Hypothalamus (tissue), 51 donors: ENCODE results near the gene PRKAR2B.
"Not testable (repeated sequence)": the region's sequence is repeated elsewhere in the genome, so short reads cannot be mapped to it uniquely, and the experiment has no call there.

Source experiments
- DNase-seq, 51 donors: peaks; one replicate each; lab custom pipeline; 2025; lab: John Stamatoyannopoulos, UW

PRKAR2B gene

DNA sequence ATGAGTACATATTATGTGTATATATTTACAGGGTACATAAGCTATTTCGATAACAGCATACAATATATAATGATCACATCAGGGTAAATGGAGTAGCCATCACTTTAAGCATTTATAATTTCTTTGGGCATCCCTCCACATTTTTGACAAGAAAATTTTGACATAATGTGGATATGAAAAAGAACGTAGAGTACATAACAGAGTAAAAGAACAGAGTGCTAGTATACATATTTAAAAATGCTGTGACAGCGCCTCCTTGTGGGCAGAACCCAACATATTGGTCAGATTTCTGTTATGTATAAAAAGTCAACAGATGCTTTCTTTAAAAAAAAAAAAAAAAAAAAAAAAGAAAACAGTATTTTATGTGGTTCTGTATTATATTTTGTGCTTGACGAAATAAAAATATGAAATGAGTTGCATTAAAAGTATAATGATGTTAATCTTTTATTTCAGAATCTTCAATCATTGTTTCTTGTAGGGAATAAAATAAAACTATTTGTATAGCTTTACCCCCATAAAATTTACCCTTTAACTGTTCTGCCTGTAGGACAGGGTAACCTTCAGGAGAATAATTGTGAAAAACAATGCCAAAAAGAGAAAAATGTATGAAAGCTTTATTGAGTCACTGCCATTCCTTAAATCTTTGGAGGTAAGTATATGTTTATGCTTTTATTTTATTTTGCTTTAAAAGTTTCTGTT lies 106.0 kb downstream of the PRKAR2B start:
- DNase-seq, result peak in 31 of 51 donors; percentile 1 to 82 (median 27)

DNA sequence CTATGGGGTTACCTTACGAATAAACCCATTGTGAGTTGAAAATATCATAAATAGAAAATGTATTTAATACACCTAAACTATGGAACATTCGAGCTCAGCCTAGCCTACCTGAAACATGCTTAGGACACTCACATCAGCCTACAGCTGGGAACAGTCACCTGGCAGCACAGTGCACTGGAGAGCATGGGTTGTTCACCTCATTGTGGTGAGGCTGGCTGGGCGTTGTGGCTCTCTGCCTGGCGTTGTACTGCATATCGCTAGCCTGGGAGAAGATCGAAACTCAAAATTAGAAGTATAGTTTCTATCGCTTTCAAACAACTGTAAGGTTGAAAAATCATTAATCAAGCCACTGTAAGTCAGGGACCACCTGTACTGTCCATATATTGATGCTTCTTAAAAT lies 107.0 kb downstream of the PRKAR2B start:
- DNase-seq, result no peak

DNA sequence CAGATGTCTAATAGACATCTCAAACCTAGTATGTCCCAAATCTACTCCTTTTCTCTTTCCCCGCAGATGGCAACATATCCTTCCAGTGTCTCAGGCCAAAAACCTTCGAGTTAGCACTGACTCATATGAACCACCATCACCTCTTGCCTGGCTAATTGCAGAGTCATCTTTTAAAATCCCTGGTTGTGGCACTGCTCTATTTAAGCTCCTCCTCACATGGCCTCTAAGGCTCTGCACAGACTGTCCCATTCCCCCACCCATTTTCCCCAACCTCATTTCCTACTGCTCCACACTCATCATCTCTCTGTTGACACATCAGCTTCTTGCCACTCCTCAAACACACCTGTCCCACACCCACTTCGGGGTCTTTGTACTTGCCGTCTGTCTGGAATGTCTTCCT lies 107.5 kb downstream of the PRKAR2B start:
- no peak for DNase-seq

DNA sequence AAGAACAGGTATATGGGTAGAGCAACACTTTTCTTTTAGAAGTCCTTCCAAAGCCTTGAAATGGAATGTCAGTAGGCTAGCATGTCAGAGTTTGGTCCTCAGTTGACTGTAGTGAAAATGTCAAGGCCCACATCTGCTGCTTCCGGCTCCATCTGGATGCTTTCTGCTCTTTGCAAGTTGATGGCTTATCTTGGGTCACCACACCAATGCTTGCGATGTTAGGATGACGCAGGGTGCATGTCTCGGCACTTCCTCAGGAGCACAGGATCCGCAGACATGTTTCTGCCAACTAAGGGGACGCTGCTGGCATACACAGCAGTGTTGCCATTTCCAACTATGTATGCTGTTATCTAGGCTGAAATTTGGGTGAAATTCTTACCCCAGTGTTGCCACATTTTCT lies 110.3 kb downstream of the PRKAR2B start:
- DNase-seq, result no peak

DNA sequence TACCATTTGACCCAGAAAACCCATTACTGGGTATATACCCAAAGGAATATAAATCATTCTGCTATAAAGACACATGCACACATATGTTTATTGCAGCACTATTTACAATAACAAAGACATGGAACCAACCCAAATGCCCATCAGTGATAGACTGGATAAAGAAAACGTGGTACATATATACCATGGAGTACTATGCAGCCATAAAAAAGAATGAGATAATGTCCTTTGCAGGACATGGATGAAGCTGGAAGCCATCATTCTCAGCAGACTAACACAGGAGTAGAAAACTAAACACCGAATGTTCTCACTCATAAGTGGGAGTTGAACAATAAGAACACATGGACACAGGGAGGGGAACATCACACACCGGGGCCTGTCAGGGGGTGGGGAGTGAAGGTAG lies 111.2 kb downstream of the PRKAR2B start:
- DNase-seq, result not testable (repeated sequence)

DNA sequence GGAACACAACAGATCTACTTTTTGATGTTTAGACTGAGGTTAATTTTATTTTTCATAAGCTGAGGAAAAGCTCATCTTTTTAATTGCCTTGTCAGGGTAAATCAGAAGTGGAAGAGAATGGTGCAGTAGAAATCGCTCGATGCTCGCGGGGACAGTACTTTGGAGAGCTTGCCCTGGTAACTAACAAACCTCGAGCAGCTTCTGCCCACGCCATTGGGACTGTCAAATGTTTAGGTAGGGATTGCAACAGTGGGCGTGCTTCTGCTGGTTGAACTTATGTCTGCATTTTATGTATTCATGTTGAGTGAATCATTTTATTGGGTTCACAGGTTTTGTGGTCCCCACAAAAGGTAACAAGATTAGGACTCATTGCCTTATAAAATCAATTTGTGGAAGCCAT lies 112.6 kb downstream of the PRKAR2B start:
- DNase-seq, result no peak

DNA sequence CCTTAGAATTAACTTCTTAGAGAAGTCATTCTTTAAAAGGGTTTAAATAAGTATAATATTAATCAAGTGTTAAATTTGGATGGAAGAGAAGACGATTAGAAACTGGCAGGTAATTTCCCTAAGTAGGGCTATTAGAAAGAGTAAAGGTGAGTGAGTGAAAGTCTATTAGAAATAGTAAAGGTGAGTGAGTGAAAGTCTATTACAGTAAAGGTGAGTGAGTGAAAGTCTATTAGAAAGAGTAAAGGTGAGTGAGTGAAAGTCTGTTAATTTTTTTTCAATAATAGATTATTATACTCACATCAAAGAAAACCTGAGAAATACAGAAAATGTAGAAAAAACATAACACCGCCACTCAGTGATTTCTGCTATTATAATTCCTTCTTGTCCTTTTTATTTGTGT lies 113.5 kb downstream of the PRKAR2B start:
- no peak for DNase-seq

DNA sequence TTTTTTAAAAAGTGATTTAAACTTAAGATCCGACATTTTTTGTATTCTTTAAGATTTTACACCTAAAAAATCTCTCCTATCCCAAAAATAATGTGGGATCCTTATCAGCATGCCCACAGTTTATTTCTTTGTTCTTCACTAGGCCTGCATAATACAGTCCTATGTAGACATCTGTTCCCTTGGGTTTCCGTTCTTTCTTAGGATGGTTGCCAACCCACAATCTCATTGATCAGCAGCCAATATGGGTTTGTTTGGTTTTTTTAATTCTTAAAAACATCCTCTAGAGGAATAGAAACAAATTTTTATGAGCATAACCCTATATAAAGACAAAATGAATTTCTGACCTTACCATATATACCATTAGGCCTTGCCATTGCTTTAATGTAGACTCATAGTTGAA lies 115.9 kb downstream of the PRKAR2B start:
- no peak for DNase-seq

DNA sequence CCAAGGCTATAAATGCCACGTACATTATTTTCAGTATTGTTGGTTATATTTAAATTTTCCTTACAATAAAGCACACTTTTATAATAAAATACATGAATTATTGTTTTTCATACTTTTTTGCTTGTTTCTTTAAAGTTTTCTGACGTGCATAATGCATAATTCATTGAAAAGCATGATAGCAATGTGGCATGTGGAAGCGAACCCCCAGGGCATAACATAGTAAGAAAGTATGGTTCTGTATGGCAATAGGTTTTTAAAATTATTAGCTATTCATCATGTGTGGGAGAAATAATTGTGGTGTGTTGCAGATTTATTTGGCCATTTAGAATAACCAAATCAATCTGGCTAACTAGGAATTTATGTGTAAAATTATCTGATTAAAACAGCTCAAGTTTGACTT lies 116.9 kb downstream of the PRKAR2B start:
- DNase-seq, result no peak

DNA sequence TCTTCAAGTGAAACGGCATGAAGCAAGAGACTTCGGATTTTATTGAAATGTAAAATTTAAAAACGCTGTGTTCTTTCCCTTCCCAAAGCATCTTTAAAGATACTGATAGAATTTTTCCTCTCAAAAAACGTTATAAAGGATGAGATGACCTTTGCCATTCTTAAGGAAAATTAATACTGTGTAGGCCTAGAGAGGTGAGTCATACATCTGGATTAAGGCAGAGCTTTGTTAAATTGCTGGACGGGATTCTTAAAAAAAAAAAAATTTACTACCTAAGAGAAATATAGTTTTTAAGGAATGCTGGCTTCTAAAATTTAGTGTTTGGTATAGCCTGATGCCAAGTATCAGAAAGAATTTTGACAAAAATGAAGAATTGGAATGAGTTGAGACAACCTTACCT lies 118.0 kb downstream of the PRKAR2B start:
- DNase-seq, result no peak

DNA sequence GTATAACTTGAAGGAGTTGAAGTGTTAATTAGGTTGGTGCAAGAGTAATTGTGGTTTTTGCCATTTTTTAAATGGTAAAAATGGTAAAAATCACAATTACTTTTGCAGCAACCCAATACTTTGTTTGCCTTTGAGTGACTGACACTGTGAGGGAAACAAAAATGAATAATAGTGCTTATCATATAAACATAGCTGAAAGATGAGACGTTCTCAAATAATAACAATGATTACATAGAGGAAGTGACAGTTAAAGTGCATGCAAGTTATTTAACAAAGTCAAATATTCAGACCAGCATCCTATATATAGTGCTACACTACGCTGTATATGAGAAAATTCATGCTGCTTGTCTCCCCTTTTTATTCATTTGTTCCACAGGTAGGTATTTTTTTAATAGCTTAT lies 119.6 kb downstream of the PRKAR2B start:
- DNase-seq, result no peak

DNA sequence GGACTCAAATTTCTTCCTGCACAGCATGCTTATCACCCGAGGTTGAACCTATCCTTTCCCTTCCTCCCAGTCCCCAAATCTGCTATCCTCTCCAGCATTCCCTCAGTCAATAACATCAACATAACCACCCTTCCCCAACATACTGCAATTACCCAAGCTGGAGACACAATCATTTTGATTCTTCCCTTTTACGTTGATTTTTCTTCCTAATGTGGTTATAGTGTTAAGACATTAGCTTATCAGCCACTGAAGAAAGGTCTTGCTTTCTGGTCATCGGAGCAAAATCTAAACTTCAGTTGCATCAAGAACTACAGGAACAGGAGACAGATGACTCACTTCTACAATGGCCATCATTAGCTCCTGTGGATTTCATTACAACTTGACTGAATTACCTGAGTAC lies 120.8 kb downstream of the PRKAR2B start:
- no peak for DNase-seq

DNA sequence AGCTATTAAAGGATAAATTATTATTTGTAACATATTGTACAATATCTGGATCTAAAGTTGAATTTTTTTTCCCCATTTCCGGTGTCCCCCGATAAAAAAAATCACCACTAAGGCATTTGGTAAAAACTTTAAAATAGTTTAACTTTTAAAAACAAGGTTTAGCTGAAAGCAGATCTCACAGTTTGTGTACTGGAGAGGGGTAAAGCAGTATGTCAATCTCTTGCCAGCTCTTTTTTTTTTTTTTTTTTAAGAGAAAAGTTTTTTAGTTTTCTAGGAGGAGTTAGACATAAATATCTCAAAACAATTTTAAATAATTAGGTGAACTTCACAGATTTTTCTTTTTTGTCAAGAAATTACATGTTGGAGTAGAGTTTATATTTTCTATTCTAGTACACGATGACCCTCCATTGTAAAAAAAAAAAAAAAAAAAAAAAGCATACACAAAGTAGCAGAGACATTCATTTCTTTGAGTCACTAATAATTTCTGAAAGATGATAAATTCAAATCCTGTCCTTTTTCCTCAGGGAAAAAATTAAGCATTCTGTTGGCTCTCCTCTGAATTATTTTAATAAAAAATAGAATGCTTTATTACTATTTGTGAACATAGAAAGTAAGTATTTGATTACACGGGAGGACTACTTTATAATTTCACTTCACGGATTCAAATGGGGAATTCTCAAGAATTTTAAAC lies 122.4 kb downstream of the PRKAR2B start:
- no peak for DNase-seq

DNA sequence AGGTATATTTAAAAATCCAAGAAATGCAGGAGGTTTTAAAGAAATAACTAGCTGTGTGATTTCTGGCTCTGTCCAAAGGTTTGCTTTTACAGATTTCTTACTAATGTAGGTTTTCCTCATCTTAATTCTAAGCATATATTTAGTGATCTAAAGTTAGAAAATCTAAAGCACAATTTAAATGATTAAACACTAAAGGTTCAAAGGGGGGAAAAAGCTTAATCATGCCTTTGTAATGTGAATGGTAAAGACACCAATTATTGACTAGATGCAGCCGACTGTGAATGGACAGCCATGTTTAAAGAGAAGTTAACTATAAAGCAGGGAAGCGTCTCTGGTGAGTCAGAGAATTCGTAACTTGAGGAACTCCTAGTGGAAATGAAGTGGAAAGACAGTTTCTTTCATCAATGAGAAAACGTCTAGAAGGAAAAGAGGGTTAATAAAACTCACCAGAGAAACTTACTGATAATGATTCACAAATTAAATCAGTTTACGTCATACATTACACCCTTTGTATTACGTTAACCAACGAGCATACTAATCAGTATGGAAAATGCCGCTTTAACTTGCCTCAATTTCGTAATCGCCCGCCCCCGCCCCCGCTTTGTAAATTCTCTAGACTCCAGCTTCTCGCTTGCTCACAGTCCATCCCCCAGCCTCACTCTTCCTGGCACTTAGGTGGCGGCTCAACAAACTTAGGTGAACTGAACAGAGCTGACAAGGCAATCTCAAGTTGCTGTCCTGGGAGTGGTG lies 123.2 kb downstream of the PRKAR2B start:
- DNase-seq, result peak in 19 of 51 donors; percentile 48 to 86 (median 64)

DNA sequence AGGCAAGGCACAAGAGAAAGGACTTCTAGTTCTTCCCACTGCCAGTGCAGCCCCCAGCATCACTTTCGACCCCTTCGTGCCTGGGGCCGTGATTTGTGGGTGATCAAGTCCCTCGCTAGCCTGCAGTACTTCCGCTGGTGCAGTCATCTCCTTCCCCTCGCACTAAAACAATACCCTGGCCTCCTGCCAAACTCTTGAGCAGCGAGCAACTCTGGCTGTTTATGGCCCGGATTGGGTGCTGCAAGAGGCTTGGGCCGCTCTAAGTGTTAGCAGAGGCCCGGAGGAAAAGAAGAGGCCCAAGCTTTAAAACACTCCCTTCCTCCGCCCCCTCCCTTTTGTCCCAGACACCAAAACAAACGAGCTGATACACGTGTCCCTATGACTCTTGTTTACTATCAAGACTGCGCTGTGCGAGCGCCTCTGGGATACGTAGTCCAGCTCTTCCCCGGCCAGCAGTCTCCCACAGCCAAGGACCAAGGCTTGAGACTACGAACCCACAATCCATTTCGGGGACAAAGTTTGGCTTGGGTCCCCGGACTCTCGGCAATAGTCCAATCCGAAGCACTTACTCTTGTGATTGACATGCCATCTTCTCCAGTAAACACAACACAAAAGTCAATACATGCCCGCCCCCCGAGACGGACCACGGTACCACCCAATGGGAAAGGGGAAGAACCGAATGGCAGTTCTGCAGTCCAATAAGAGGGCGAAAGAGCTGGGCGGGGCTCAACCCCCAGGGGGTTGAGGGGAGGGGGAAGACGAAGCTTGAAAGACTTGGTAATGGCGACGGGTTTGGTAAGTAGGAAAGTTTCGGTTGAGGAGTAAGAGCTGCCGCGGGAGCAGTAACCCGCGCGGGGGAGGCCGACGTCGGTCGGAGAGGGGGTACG lies 124.0 kb downstream of the PRKAR2B start, which contains the start of gene HBP1:
Gene HBP1 (plus strand): TSS at position 771 of the 887 bp plus-strand sequence. CDS start 10,891 bp downstream, outside the sequence.
- DNase-seq, result peak; percentile 63 to 100 (median 98)

DNA sequence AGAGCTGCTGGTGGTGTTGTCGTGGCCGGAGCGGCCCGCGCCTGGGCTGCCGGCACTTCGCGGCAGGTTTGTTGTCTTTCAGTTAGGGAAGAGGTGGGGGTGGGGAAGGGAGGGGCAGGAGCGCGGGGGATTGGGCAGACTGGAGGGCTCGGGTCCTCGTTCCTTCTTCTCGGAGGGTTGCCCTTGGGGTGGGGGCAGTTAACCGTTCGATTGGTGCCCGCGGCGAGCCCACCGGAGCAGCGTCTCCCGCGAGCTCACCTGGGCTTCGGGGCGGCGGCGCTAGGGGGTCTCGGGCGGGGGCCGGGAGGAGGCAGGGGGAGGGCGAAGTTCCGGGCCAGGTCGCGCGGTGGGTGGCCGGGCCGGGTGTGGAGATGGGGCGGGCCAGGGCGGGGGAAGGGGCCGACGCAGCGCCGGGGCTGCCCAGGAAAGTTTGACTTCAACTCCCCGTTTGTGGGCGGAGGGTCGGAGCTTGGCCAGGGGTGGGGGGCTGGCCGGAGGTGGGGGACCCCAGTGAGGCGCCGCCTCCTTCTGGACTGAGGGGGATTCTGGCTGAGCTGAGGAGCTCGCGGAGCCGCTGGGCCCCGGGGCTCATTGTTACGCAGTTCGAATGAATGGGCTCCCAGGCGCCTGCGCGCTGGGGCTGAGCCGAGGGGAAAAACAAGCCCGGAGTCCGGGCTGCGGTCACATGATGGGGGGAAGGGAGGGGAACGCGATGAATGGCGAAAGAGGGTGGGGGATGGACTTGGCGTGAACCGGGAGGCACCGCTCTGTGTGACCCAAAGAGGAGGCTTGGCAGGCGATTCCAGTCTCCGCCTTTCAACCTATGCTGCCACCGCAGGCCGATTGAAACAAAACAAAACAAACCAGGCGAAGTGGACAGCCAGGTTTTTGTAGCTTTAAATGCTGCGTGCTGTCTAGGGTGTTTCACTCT lies 124.9 kb downstream of the PRKAR2B start:
- DNase-seq, result peak; percentile 88 to 98 (median 95)

DNA sequence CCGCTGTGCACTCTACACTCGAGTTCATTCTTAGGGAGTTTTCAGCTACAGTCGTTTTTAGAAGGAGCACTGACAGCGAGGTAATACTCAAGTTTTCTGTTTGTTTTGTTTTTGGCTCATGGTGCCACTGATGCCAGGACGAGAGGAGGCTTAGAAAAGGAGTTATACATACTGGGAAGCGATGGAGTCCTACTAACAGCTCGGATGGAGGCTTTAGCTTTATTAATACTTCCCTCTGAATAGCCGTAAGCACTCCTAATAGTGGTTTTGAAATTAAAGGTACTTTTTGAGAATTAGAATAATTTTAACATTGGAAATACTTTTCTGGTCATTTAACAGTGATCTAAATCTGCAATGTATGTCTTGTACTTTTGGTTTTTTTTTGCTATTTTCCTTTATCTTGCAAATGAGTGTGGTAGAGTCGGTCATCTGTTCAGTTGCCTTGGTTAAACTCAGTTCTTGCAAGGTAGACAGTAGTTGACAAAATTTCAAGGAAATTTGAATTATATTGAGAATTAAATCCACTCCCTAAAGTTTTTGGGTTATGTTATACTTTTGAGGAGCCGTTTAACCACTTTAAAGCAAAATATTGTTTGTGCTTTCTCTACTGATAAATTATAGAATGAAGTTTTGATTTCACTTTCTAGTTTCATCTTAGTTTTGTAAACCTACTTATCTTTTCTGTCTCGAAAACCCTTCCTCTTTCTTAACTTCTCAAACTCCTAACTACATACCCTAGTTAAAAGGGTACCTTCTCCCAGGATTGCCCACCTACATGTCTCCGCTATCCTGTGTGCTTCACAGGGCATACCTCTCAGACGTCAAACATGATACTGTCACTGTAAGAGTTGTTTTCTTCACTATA lies 125.8 kb downstream of the PRKAR2B start:
- DNase-seq, result no peak

DNA sequence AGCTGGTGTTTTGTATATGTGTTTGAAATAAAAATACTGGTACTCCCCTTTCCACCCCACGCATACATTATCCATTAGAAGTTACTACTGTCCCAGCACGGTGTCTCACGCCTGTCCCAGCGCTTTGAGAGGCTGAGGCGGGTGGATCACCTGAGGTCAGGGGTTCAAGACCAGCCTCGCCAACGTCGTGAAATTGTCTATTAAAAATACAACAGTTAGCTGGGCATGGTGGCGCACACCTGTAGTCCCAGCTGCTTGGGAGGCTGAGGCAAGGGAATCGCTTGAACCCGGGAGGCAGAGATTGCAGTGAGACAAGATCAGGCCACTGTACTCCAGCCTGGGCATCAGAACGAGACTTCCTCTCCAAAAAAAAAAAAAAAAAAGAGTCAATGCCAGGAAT lies 127.0 kb downstream of the PRKAR2B start:
- DNase-seq, result no peak
